Bronchial epithelial cell (primary cell): ENCODE data around the gene STT3B. TPM values are rescaled to one million over a fixed set of nuclear protein-coding genes. Genes with fewer than 3 reads are reported as not detected.

ENCODE experiments used
- DNase-seq: peaks from one replicate; pipeline ENCODE4 v3.0.0-alpha.2; 2010; ENCODE audit warnings: low read depth
- FAIRE-seq: peaks from 2 replicates; lab custom pipeline; 2011; peaks lifted over from hg19 to GRCh38; lab: Jason Lieb, UNC
- H3K27me3 ChIP-seq: 2 replicates; pipeline ENCODE4 v1.5.1; 2011; ENCODE audit warnings: low read length; ENCODE audit not compliant: control insufficient read depth, insufficient read depth
- H3K36me3 ChIP-seq: 2 replicates; pipeline ENCODE4 v1.5.1; 2011; ENCODE audit warnings: low read length; ENCODE audit not compliant: control insufficient read depth, insufficient read depth
- H3K4me3 ChIP-seq: 2 replicates; pipeline ENCODE4 v1.5.1; 2011; ENCODE audit warnings: mild to moderate bottlenecking, low read depth, low read length, control low read depth
- CTCF ChIP-seq: IDR thresholded peaks from 2 replicates; pipeline ENCODE4 v1.5.1; 2011; ENCODE audit warnings: mild to moderate bottlenecking, moderate library complexity, low read length, control low read depth, inconsistent platforms; ENCODE audit not compliant: insufficient read depth, severe bottlenecking
- total RNA-seq: library from RNA; depleted of rRNA; stranded (reverse); fragments of >200 nt; gene quantifications from 2 replicates; pipeline ENCODE4 v1.2.1, GENCODE V29; 2014

The STT3B gene
- total RNA-seq, 1 donor from 2014 or later, result 343 TPM

DNA sequence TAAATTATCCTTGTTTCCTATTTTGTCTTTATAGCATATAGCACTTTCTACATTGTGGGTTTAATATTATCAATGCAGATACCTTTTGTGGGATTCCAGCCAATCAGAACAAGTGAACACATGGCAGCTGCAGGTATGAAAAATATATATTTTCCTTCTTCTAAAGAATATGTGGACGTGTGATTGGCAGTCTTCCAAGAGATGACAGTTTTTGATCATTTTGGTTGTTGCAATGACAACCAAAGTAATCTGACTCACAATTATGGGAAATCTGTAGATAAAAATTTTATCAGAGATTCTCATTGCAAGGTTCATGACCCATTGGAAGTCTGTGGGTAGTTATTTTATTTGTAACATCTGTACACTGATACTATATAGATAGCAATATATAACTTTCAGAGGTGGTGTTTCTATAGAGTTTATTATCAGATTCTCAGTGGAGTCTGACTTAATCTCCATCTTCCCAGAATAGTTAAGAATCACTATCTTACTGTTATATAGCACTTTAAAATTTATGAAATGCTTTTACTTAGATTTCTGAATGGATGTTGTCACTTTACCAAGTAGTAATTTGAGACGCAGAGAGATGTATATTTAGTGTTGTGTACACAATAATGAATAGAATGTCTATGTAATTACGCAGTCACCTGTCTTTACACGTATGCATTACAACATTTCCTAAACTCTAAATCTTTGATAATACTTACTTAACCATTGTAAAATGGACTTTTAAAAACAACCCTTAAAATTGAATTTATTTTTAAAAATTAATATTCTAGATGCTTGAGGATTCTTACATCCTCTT lies 82.5 kb downstream of the STT3B start:
- Histone ChIP-seq H3K36me3 (no peaks in the 10 kb centered on the region), H3K4me3 (no peak overlapping the region), H3K27me3 (no peaks in the 10 kb centered on the region)
- no peak for TF ChIP-seq CTCF
- FAIRE-seq, result no peak
- peak; percentile 81 for DNase-seq

DNA sequence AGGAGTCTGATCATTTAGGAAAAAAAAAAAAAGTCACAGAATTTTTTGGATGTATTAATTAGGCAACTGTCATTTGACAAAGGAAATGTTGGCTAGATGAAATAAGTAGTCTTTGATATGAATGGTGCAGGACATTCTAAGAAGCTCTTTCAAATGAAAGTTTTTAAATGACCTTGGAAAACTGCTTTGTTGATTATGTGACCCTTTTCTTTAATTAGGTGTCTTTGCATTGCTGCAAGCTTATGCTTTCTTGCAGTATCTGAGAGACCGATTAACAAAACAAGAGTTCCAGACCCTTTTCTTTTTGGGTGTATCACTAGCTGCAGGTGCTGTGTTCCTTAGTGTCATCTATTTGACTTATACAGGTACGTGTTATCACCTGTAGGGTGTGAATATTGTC lies 84.0 kb downstream of the STT3B start:
- FAIRE-seq, result no peak
- no peak for DNase-seq
- Histone ChIP-seq H3K27me3 (no peaks in the 10 kb centered on the region), H3K4me3 (no peak overlapping the region), H3K36me3 (no peaks in the 10 kb centered on the region)
- TF ChIP-seq CTCF, result no peak

GRCh38 chr3:31620656-31621055 lies 87.9 kb downstream of the STT3B start:
- no peak for FAIRE-seq
- H3K36me3 ChIP-seq, result peaks cover 2% of the 10 kb centered on the region
- H3K4me3 ChIP-seq, result no peak overlapping the region
- no peak for DNase-seq
- no peaks in the 10 kb centered on the region for H3K27me3 ChIP-seq
- no peak for TF ChIP-seq CTCF

DNA sequence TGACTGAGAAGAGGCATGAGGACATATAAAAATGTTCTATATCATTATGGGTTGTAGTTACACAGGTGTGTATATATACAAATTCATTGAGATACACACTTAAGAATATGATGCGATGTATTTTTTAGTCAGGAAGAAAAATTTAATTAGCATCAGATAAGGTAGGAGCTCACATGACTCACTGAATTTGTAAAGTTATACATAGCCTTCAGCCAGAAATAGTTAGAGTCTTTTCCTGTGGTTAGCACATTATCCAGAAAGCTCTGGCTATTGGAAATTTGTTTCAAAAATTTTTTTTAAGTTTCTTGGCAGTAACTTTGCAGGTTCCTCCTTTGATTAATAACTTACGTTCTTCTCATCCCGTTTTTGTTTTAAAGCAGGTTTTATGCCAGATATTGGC lies 88.6 kb downstream of the STT3B start:
- no peak for TF ChIP-seq CTCF
- Histone ChIP-seq H3K4me3 (no peak overlapping the region), H3K27me3 (no peaks in the 10 kb centered on the region), H3K36me3 (peaks cover 2% of the 10 kb centered on the region)
- FAIRE-seq (no peak), DNase-seq (no peak)

GRCh38 chr3:31622636-31623288 lies 90.0 kb downstream of the STT3B start:
- no peak for TF ChIP-seq CTCF
- Histone ChIP-seq H3K27me3 (no peaks in the 10 kb centered on the region), H3K4me3 (no peak overlapping the region), H3K36me3 (peaks cover 6% of the 10 kb centered on the region)
- DNase-seq (no peak), FAIRE-seq (no peak)
